ENCODE data around the gene DMWD. TPM values are rescaled to one million over a fixed set of nuclear protein-coding genes. Genes with fewer than 3 reads are reported as not detected.
A peak's percentile ranks its signal among the peaks of the same experiment; 100 is the strongest.

Gene DMWD
- total RNA-seq, 2 donors from 2014 or later = 29.7 to 38.7 TPM

GRCh38 chr19:45774765-45775164 lies 17.9 kb downstream of the DMWD start:
- intact Hi-C loops (cut with DNase I, micrococcal nuclease) = no loop called here
- DNase-seq (peak; percentile 56 to 64), ATAC-seq (no peak)

GRCh38 chr19:45773384-45773783 lies 19.3 kb downstream of the DMWD start:
- DNase-seq = no peak
- ATAC-seq = no peak
- intact Hi-C loops (cut with DNase I, micrococcal nuclease) = no loop called here

- ATAC-seq = no peak
- DNase-seq = peak in 1 of 2 donors; percentile 38
- intact Hi-C loops (cut with DNase I, micrococcal nuclease) = no loop called here
Observed at GRCh38 chr19:45772912-45773311, 19.7 kb downstream of the DMWD start.

- intact Hi-C loops (cut with DNase I, micrococcal nuclease) = no loop called here
- DNase-seq = peak in 1 of 2 donors; percentile 32
- ATAC-seq = no peak
Observed at GRCh38 chr19:45772130-45772840, 20.4 kb downstream of the DMWD start.

- DNase-seq (peak; percentile 37 to 47), ATAC-seq (no peak)
- intact Hi-C loops (cut with DNase I, micrococcal nuclease) = no loop called here
Observed at GRCh38 chr19:45771311-45771933, 21.2 kb downstream of the DMWD start.

- peak; percentile 96 to 99 for DNase-seq
- ATAC-seq = peak; percentile 67
- intact Hi-C loops (cut with DNase I, micrococcal nuclease) = no loop called here
Observed at GRCh38 chr19:45770192-45771101, 22.2 kb downstream of the DMWD start.

- DNase-seq (peak; percentile 64 to 66), ATAC-seq (no peak)
- intact Hi-C loops (cut with DNase I, micrococcal nuclease) = loop anchor here in 1 of 2 donors (10.0 kb wide), 1 partner anchor 55 kb away; no protein-coding TSS in a partner anchor
Observed at GRCh38 chr19:45769821-45770191, 22.8 kb downstream of the DMWD start.

- DNase-seq (peak; percentile 98 to 99), ATAC-seq (peak; percentile 64)
- intact Hi-C loops (cut with DNase I, micrococcal nuclease) = loop anchor here in 1 of 2 donors (10.0 kb wide), 1 partner anchor 54 kb away; no protein-coding TSS in a partner anchor
Observed at GRCh38 chr19:45768984-45769782, 23.5 kb downstream of the DMWD start, which contains the start of gene SIX5. Gene SIX5, minus strand, starts transcription at chr19:45769252. Its CDS starts 408 bp downstream, at chr19:45768844.

- intact Hi-C loops (cut with DNase I, micrococcal nuclease) = loop anchor here in 1 of 2 donors (10.0 kb wide), 1 partner anchor 54 kb away; no protein-coding TSS in a partner anchor
- ATAC-seq (no peak), DNase-seq (peak in 1 of 2 donors; percentile 64)
Observed at GRCh38 chr19:45768655-45768983, 24.0 kb downstream of the DMWD start.

- intact Hi-C loops (cut with DNase I, micrococcal nuclease) = loop anchor here in 1 of 2 donors (10.0 kb wide), 1 partner anchor 53 kb away; no protein-coding TSS in a partner anchor
- DNase-seq = peak; percentile 70 to 76
- peak; percentile 1 for ATAC-seq
Observed at GRCh38 chr19:45767881-45768654, 24.6 kb downstream of the DMWD start.

- ATAC-seq = no peak
- intact Hi-C loops (cut with DNase I, micrococcal nuclease) = loop anchor here in 1 of 2 donors (10.0 kb wide), 1 partner anchor 53 kb away; no protein-coding TSS in a partner anchor
- DNase-seq = peak; percentile 72 to 81
Observed at GRCh38 chr19:45767410-45767880, 25.2 kb downstream of the DMWD start.

GRCh38 chr19:45766869-45767346 lies 25.7 kb downstream of the DMWD start:
- DNase-seq (peak; percentile 36 to 46), ATAC-seq (no peak)
- intact Hi-C loops (cut with DNase I, micrococcal nuclease) = loop anchor here in 1 of 2 donors (10.0 kb wide), 1 partner anchor 52 kb away; no protein-coding TSS in a partner anchor

- intact Hi-C loops (cut with DNase I, micrococcal nuclease) = loop anchor here in 1 of 2 donors (10.0 kb wide), 1 partner anchor 52 kb away; no protein-coding TSS in a partner anchor
- ATAC-seq (no peak), DNase-seq (no peak)
Observed at GRCh38 chr19:45766296-45766868, 26.3 kb downstream of the DMWD start.

- DNase-seq (peak in 1 of 2 donors; percentile 39), ATAC-seq (no peak)
- intact Hi-C loops (cut with DNase I, micrococcal nuclease) = loop anchor here in 1 of 2 donors (10.0 kb wide), 1 partner anchor 51 kb away; no protein-coding TSS in a partner anchor
Observed at GRCh38 chr19:45765702-45766295, 26.8 kb downstream of the DMWD start.

GRCh38 chr19:45764945-45765701 lies 27.5 kb downstream of the DMWD start:
- DNase-seq (no peak), ATAC-seq (no peak)
- intact Hi-C loops (cut with DNase I, micrococcal nuclease) = loop anchor here in 1 of 2 donors (10.0 kb wide), 1 partner anchor 50 kb away; no protein-coding TSS in a partner anchor
